Hematopoietic multipotent progenitor cell treated with erythropoietin and hydrocortisone succinate and interleukin-3 and kit ligand, for 4 days (in vitro differentiated cells): ENCODE results near the gene SLC40A1.

Experiments
- DNase-seq: peaks from one replicate; pipeline ENCODE4 v3.0.0-alpha.2; 2015

The SLC40A1 gene

DNA sequence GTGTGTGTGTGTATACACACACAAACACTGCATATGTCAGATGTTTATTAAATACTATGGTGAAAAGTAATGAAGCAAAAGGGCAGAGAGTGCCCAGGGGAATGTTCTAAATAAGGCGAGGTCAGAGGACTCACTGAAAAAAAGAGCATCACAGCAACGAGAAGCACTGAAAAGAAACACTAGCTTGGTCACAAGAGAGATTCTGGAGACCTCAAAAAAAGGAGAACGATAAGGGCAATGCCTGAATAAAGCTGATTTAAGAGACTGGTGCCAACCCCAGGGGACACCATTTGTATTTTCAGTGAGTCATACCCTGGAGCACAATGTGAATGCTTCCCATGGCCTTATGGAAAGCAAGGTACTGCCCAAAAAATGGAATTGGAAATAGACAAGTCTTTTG is 14.5 kb downstream of the SLC40A1 start:
- DNase-seq: no peak

DNA sequence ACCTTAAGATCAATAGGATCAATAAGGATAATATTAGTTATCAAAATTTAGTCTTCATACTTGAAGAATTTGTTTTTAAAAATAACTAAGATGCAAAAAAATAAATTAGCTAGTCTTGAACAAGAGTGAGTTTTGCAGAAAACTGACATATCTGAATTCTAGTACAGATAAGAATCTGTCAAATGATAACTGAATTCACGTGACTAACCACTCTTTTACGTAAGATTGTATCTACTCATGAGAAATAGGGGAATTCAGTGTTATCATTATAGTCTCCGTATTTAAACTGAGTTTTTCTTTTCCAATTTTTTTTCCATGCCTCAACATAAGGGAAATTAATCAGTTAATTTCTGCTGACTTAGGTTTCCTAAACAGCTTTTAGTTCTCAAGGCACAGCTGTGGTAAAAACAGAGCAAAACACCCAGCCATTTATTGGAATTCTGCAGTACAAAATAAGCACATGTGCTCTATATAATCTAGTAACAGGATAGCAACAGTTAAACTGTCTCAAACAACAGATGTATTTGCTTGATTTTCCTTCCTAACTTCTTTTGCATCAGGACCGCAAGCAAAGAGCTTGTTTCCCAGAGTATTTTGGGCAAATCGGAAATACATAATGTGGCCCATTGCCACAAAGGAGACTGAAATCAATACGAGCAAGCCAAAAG is 19.1 kb downstream of the SLC40A1 start:
- no peak for DNase-seq

DNA sequence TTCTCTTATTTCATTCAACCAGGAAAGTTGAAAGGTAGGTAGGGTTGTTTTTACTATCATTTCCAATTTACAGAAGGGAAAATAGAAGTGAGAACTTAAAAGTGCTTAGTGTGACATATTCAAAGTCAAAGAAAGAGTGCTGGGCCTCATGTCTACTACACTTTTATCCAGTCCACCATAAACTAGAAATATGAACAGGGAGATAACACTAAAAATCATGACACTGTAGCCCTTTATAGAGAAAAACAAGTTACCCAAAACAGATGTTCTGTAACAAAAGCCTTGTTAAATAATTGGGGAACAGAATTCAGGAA is 20.4 kb downstream of the SLC40A1 start:
- no peak for DNase-seq

- no peak for DNase-seq
These were observed 20.9 kb downstream of the SLC40A1 start for GRCh38 chr2:189559579-189560272.

DNA sequence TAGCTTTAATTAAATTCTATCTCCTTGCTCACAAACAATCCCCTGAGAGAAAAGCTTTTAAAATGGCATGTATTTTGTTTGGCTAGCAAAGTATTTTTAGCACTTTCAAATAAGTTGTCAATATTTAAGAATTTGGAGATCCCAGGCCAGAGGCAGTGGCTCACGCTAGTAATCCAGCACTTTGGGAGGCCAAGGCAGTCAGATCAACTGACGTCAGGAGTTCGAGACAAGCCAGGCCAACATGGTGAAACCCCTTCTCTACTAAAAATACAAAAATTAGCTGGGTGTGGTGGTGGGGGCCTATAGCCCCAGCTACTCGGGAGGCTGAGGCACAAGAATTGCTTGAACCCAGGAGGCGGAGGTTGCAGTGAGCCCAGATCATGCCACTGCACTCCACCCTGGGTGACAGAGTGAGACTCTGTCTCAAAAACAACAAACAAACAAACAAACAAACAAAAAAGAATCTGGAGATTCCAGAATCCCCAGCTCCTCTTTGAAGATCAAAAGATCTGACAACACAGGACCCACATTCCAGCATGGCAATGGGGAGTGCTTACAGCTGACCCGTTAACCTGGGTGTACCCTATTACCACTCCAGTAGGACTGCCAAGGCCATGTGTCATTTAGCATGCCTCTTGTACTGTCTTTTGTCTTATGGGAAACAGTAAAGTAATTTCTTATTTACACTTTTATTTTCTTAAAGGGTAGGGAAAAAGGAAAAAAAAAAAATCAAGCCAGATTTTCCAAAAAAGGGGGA is 21.9 kb downstream of the SLC40A1 start:
- no peak for DNase-seq

GRCh38 chr2:189557373-189557772 is 23.2 kb downstream of the SLC40A1 start:
- DNase-seq: no peak

- DNase-seq: no peak
These were observed 24.1 kb downstream of the SLC40A1 start for GRCh38 chr2:189556526-189556925.

GRCh38 chr2:189555232-189555631 is 25.4 kb downstream of the SLC40A1 start:
- DNase-seq: no peak

- no peak for DNase-seq
These were observed 27.0 kb downstream of the SLC40A1 start for GRCh38 chr2:189553504-189554088.

DNA sequence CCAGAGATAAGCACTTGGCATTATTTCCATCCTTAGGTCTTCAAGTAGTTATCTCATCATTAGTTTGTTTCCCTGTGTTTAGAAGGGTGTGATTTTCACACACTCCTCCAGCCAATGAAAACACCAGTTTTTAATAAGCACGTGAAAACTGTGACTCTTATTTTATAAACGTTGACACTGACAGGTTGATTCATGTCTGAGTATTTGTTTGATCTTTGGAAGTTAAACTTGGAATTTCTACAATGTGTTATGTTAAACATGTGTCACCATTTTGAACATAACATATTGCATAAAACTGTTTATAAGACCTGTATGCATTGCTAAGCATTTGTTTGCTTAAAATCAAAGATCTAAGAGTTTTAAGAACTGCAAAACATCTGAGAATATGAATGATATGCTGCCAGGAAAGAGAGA is 27.6 kb downstream of the SLC40A1 start:
- no peak for DNase-seq

- no peak for DNase-seq
These were observed 28.1 kb downstream of the SLC40A1 start for GRCh38 chr2:189552334-189552990.

DNA sequence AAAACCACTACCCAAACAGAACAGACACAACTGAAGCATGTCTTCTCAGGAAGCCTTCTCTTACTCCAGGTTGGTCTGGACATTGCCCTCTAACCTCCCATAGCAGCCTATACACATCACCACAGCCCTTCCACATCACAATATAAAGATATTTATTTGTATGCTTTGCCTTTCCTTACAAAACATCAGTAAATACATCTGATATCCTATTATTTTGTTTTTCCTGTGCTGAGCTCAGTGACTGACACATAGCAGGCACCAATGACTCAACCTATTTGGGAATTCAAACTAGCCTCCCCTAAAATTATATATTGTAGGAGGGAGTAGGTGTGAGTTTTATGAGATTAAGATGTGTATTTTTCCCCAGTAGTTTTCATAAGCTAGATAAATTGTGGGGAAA is 28.8 kb downstream of the SLC40A1 start:
- DNase-seq: no peak

GRCh38 chr2:189549449-189549832 is 31.1 kb downstream of the SLC40A1 start:
- DNase-seq: no peak

GRCh38 chr2:189548666-189549448 is 31.7 kb downstream of the SLC40A1 start:
- no peak for DNase-seq

DNA sequence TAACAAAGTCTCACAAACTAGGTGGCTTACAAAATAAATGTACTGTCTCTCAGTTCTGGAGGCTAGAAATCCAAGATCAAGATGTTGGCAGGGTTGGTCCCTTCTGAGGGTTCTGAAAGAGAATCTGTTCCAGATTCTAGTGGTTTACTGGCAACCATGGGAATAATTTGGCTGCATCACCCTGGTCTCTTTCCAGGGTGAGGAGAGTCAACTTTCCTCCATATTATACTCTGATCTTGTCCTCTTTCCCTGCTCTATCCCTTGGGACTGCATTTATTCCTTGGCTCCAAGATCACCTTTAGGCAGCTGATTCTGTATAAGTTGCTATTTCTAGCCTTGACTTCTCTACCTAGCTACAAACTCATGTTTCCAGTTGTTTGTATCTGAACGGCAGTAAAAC is 35.2 kb downstream of the SLC40A1 start:
- DNase-seq: no peak

DNA sequence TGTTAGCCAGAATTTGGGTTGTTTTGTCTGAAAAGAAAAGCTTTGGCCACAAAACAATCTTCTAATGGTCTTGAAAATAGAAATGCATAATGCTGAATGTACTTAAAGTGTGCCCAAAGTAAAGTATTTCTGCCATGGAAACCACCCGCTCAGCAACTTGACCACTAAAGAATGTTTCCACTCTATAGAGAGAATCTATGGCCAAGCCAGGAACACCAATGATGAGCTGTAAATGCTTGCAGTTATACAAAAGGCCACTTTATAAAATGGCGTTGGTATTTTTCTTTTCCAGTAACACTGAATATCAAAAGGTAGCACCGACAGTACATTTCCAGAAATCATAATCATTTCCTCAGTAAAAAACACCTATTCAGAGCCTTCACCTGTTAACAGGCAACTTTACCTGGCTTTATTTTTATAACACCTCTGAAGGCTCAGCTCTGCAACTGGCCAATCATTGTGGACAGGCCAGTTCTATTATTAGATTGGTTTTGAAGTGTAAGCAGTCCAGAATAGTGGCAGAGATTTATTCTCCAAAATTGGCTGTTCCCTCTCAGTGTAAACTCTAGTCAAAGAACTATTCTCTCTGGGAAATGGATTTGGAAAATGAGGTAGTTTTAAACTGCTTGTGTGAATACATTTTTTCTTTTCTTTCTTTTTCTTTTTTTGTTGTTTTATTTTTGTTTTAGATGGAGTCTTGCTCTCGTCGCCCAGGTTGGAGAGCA is 36.1 kb downstream of the SLC40A1 start:
- no peak for DNase-seq

GRCh38 chr2:189543367-189543766 is 37.2 kb downstream of the SLC40A1 start:
- DNase-seq: peak; percentile 51

DNA sequence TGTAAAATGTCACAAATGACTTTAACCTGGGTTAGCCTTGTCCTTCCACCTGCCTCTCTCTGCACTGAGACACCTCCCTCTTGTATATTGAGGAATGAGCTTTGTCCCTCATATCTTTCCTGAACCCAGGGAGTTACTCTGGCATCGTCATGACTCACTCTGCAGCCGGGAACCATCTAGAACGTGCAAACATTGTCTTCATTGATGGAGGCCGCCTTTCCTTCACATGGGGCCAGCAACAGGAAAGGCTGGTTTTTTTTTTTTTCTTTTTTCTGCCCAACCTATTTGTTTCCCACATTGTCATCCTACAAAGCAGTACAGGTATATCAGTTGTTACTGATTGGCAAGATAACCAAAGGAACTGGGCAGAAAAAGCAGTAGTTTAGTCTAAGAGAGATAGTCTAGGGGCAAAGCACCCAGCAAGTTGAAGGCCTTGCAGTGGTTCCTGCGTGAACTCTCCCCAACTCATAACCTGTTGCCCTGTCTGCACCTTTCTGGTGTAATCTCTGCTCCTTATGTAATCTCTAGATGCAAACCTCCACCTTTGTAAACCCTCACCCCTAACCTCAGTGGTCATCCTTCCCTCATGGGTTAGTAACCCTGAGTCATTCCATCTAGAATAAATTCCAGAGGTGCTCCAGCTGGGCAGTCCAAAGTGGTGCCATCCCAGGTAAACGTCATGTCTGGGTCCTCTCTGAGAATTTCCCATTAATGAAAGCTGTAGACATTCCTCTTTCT is 38.3 kb downstream of the SLC40A1 start:
- DNase-seq: no peak

GRCh38 chr2:189541591-189541990 is 39.0 kb downstream of the SLC40A1 start:
- DNase-seq: no peak

- DNase-seq: no peak
These were observed 40.0 kb downstream of the SLC40A1 start for GRCh38 chr2:189540551-189540950.

GRCh38 chr2:189538402-189538801 is 42.2 kb downstream of the SLC40A1 start:
- no peak for DNase-seq
